Fibroblast of lung (primary cell): ENCODE measurements around the gene DHFR.

Experiments
- CTCF ChIP-seq, 2 donors: IDR thresholded peaks in 1 of 2; conservative IDR thresholded peaks in 1 of 2; 1 replicate in 1 of 2; 2 replicates in 1 of 2; pipeline ENCODE4 v1.5.1; 2011 to 2012; ENCODE audit warnings: low read length in 2 of 2, control low read depth in 1 of 2, inconsistent platforms in 1 of 2, low read depth in 1 of 2, mild to moderate bottlenecking in 1 of 2
- EZH2 ChIP-seq: IDR thresholded peaks from 2 replicates; pipeline ENCODE4 v1.5.1; 2012; ENCODE audit warnings: low read length, control low read depth, mild to moderate bottlenecking; ENCODE audit errors: missing control alignments

GRCh38 chr5:80676706-80677105 lies 21.9 kb upstream of the DHFR start:
- TF ChIP-seq CTCF (conservative IDR thresholded peaks at IDR 0.05 in 1 of 2, IDR thresholded peaks at IDR 0.05 in 1 of 2; ENCODE audit: low read depth in 1 of 2, low read length in 2 of 2) (no peak), EZH2 (no peak)
